H1 (cell line): Measurements from ENCODE around the gene SGCD. TPM values are rescaled to one million over a fixed set of nuclear protein-coding genes. Genes with fewer than 3 reads are reported as not detected.

Experiments
- CTCF ChIA-PET: fragments of 300-600 bp; sonication (Branson Sonifier 250); formaldehyde crosslinking; loops from one replicate; lab custom pipeline; 2021; ENCODE audit not compliant: partially characterized antibody; lab: Charles Lee
- POLR2A ChIA-PET: fragments of 300-600 bp; sonication (Branson Sonifier 250); formaldehyde crosslinking; loops from one replicate; lab custom pipeline; 2021; ENCODE audit warnings: inconsistent platforms; ENCODE audit not compliant: partially characterized antibody; lab: Charles Lee
- DNase-seq, 2 experiments: peaks; one replicate each; pipeline versions ENCODE4 v3.0.0 to v3.0.0-alpha.2; 2010 to 2022; ENCODE audit warnings: low spot score in 2 of 2, low read depth in 1 of 2, mixed read lengths in 1 of 2
- FAIRE-seq: peaks from 2 replicates; lab custom pipeline; 2011; peaks lifted over from hg19 to GRCh38; lab: Jason Lieb, UNC
- H2AFZ ChIP-seq: 2 replicates; pipeline ENCODE4 v1.8.1; 2012; ENCODE audit warnings: low read length, inconsistent platforms
- H2AK5ac ChIP-seq: 2 replicates; pipeline ENCODE4 v1.6.1; 2013; ENCODE audit warnings: low read depth, low read length
- H2BK120ac ChIP-seq: replicated peaks from 2 replicates; pipeline ENCODE3; 2013; ENCODE audit warnings: low read depth, low read length, inconsistent platforms
- H2BK12ac ChIP-seq: 2 replicates; pipeline ENCODE4 v1.6.1; 2013; ENCODE audit warnings: low read depth, low read length
- H2BK15ac ChIP-seq: 2 replicates; pipeline ENCODE4 v1.6.1; 2013; ENCODE audit warnings: low read length
- H2BK20ac ChIP-seq: 2 replicates; pipeline ENCODE4 v1.6.1; 2013; ENCODE audit warnings: low read length
- H2BK5ac ChIP-seq: 2 replicates; pipeline ENCODE4 v1.6.1; 2013; ENCODE audit warnings: low read depth, low read length
- H3K14ac ChIP-seq: 2 replicates; pipeline ENCODE4 v1.6.1; 2013; ENCODE audit warnings: inconsistent platforms; ENCODE audit not compliant: insufficient read length
- H3K18ac ChIP-seq: 2 replicates; pipeline ENCODE4 v1.6.1; 2013; ENCODE audit warnings: low read length; ENCODE audit errors: extremely low read depth
- H3K23ac ChIP-seq: 2 replicates; pipeline ENCODE4 v1.6.1; 2013; ENCODE audit warnings: inconsistent platforms; ENCODE audit not compliant: insufficient read length
- H3K23me2 ChIP-seq: 2 replicates; pipeline ENCODE4 v1.6.1; 2013; ENCODE audit warnings: low read depth, low read length
- H3K27ac ChIP-seq: 2 replicates; pipeline ENCODE4 v1.6.1; 2011; ENCODE audit warnings: low read depth, low read length, inconsistent platforms
- H3K27me3 ChIP-seq, 4 experiments: replicated peaks in 1 of 4; 1 replicate in 1 of 4; 2 replicates in 3 of 4; pipeline versions ENCODE4 v1.6.1 to v1.8.1; 2011 to 2013; ENCODE audit warnings: low read length in 3 of 4, mild to moderate bottlenecking in 3 of 4, inconsistent platforms in 2 of 4, mixed read lengths in 2 of 4, moderate library complexity in 1 of 4; ENCODE audit not compliant: control insufficient read depth in 3 of 4, insufficient read depth in 3 of 4; ENCODE audit errors: extremely low read depth in 1 of 4
- H3K36me3 ChIP-seq, 4 experiments: 2 replicates each; pipeline versions ENCODE4 v1.6.1 to v1.8.1; 2011 to 2013; ENCODE audit warnings: mild to moderate bottlenecking in 4 of 4, low read length in 3 of 4, moderate library complexity in 2 of 4, control low read depth in 1 of 4, inconsistent platforms in 1 of 4; ENCODE audit not compliant: insufficient read depth in 4 of 4, control insufficient read depth in 2 of 4
- H3K4ac ChIP-seq: replicated peaks from 2 replicates; pipeline ENCODE3; 2013; ENCODE audit warnings: low read length, low read depth, mixed read lengths, inconsistent platforms; ENCODE audit not compliant: insufficient read length
- H3K4me1 ChIP-seq, 4 experiments: replicated peaks in 1 of 4; 1 replicate in 1 of 4; 2 replicates in 3 of 4; pipeline versions ENCODE4 v1.6.1 to v1.8.1; 2011 to 2013; ENCODE audit warnings: low read length in 3 of 4, inconsistent platforms in 2 of 4, mixed read lengths in 1 of 4; ENCODE audit not compliant: insufficient read depth in 4 of 4, control insufficient read depth in 3 of 4
- H3K4me2 ChIP-seq, 2 experiments: 2 replicates each; pipeline versions ENCODE4 v1.6.1 to v1.8.1; 2011 to 2013; ENCODE audit warnings: low read depth in 2 of 2, low read length in 2 of 2, control low read depth in 1 of 2, inconsistent platforms in 1 of 2, mild to moderate bottlenecking in 1 of 2; ENCODE audit not compliant: insufficient read depth in 1 of 2
- H3K4me3 ChIP-seq, 4 experiments: fragments of 200-600, 300-600 bp in 1 of 4; sonication (generic), shearing (Covaris generic), sonication (Bioruptor Twin) in 1 of 4; 2 replicates each; pipeline versions ENCODE4 v1.5.1 to v1.8.1; 2011 to 2016; ENCODE audit warnings: low read length in 4 of 4, low read depth in 3 of 4, control low read depth in 2 of 4, inconsistent platforms in 2 of 4, mild to moderate bottlenecking in 2 of 4, mixed read lengths in 1 of 4, moderate library complexity in 1 of 4; ENCODE audit not compliant: insufficient read depth in 2 of 4; ENCODE audit errors: extremely low read depth in 1 of 4
- H3K56ac ChIP-seq: replicated peaks from 2 replicates; pipeline ENCODE3; 2013; ENCODE audit warnings: low read depth, mild to moderate bottlenecking, mixed read lengths, low read length, inconsistent platforms; ENCODE audit not compliant: insufficient read length
- H3K79me1 ChIP-seq: 2 replicates; pipeline ENCODE4 v1.6.1; 2013; ENCODE audit warnings: low read depth, low read length, control low read depth
- H3K79me2 ChIP-seq, 2 experiments: 2 replicates each; pipeline versions ENCODE4 v1.6.1 to v1.8.1; 2012 to 2013; ENCODE audit warnings: low read length in 2 of 2, mild to moderate bottlenecking in 2 of 2, inconsistent platforms in 1 of 2; ENCODE audit not compliant: insufficient read depth in 2 of 2, control insufficient read depth in 1 of 2
- H3K9ac ChIP-seq, 4 experiments: replicated peaks in 1 of 4; 1 replicate in 1 of 4; 2 replicates in 3 of 4; pipeline versions ENCODE4 v1.6.1 to v1.8.1; 2011 to 2013; ENCODE audit warnings: low read depth in 3 of 4, low read length in 3 of 4, control low read depth in 2 of 4, mild to moderate bottlenecking in 2 of 4, moderate library complexity in 2 of 4, inconsistent platforms in 1 of 4; ENCODE audit errors: extremely low read depth in 1 of 4
- H3K9me3 ChIP-seq, 2 experiments: 2 replicates each; pipeline versions ENCODE4 v1.6.1 to v1.8.1; 2012 to 2013; ENCODE audit warnings: mild to moderate bottlenecking in 2 of 2, moderate library complexity in 2 of 2, control low read depth in 1 of 2, inconsistent platforms in 1 of 2, low read depth in 1 of 2, low read length in 1 of 2, mixed read lengths in 1 of 2; ENCODE audit not compliant: insufficient read depth in 2 of 2
- H4K20me1 ChIP-seq, 2 experiments: replicated peaks in 1 of 2; 2 replicates each; pipeline versions ENCODE3 to v1.8.1; 2011 to 2013; ENCODE audit warnings: inconsistent platforms in 2 of 2, low read length in 2 of 2, mild to moderate bottlenecking in 1 of 2; ENCODE audit not compliant: insufficient read depth in 2 of 2, control insufficient read depth in 1 of 2
- H4K5ac ChIP-seq: 2 replicates; pipeline ENCODE4 v1.6.1; 2013; ENCODE audit warnings: low read length, low read depth, mixed read lengths, inconsistent platforms; ENCODE audit not compliant: insufficient read length
- H4K8ac ChIP-seq: 2 replicates; pipeline ENCODE4 v1.8.0; 2013; ENCODE audit warnings: mild to moderate bottlenecking, moderate library complexity, low read length, inconsistent platforms; ENCODE audit not compliant: insufficient read depth; ENCODE audit errors: extremely low read depth
- H4K91ac ChIP-seq: replicated peaks from 2 replicates; pipeline ENCODE3; 2013; ENCODE audit warnings: low read length, mixed read lengths, inconsistent platforms; ENCODE audit not compliant: insufficient read length
- FOSL1 ChIP-seq: IDR thresholded peaks from 2 replicates; pipeline ENCODE4 v1.6.1; 2011; ENCODE audit warnings: mild to moderate bottlenecking, low read depth, low read length, moderate library complexity; ENCODE audit not compliant: insufficient read depth
- GABPA ChIP-seq: IDR thresholded peaks from 2 replicates; pipeline ENCODE4 v1.6.1; 2011; ENCODE audit warnings: mild to moderate bottlenecking, low read length, moderate library complexity, borderline replicate concordance; ENCODE audit not compliant: insufficient read depth
- GTF2F1 ChIP-seq: IDR thresholded peaks from 2 replicates; pipeline ENCODE4 v1.6.1; 2012; ENCODE audit warnings: low read depth, low read length, improper control_type of control experiment, borderline replicate concordance
- WGBS, 2 experiments: shearing (Covaris generic) in 1 of 2; methylation state at CpG; one replicate each; pipeline versions ENCODE4 v1.1.6 to v1.1.7; 2013 to 2015; ENCODE audit warnings: low lambda C conversion rate in 2 of 2, mixed read lengths in 2 of 2, inconsistent platforms in 1 of 2, low coverage in 1 of 2, missing lambda C conversion rate in 1 of 2; ENCODE audit not compliant: insufficient replicate concordance in 2 of 2, insufficient coverage in 1 of 2, insufficient read length in 1 of 2; ENCODE audit errors: extremely low coverage in 1 of 2, missing lambda C conversion rate in 1 of 2; 5-methylcytosine and 5-hydroxymethylcytosine counted together
- polyA plus RNA-seq, 7 experiments: library from polyadenylated mRNA; depleted of rRNA in 3 of 7; stranded (reverse) in 5 of 7; unstranded in 2 of 7; fragments of >200 nt in 5 of 7; fragments of 200-250 nt in 2 of 7; gene quantifications; 1 replicate in 5 of 7; 2 replicates in 1 of 7; 4 replicates in 1 of 7; pipeline versions ENCODE4 v1.2.1 to v1.2.3, GENCODE V29; 2011 to 2013; ENCODE audit warnings: missing spikeins in 2 of 7, mixed read lengths in 2 of 7
- total RNA-seq: library from RNA; stranded (reverse); fragmentation: NEBNext Ultra II Directional; extraction: Animal tissue kit (Norgen Biotek cat#: 25700); gene quantifications from 2 replicates; pipeline ENCODE4 v1.2.1, GENCODE V29; 2021

Gene SGCD
- total and polyA plus RNA-seq, 2 of the 8 experiments (the other 6 are each of a cell fraction or from before 2014, with no cell fraction given), result 0.04 to 0.08 TPM

GRCh38 chr5:156435101-156435500 is 108.1 kb downstream of the SGCD start:
- Histone ChIP-seq H3K4me2 (no peak overlapping the region), H2BK120ac (no peak overlapping the region), H3K79me2 (no peaks in the 10 kb centered on the region), H4K91ac (no peak overlapping the region), H3K27ac (no peak overlapping the region), H3K23me2 (no peaks in the 10 kb centered on the region), H2AFZ (no peak overlapping the region), H3K56ac (no peak overlapping the region), H3K4me1 (no peaks in the 10 kb centered on the region), H3K79me1 (no peaks in the 10 kb centered on the region), H4K20me1 (no peaks in the 10 kb centered on the region), H3K9me3 (no peaks in the 10 kb centered on the region), H2BK12ac (no peak overlapping the region), H2AK5ac (no peak overlapping the region), H3K9ac (no peak overlapping the region), H3K4ac (no peak overlapping the region), H4K5ac (no peak overlapping the region), H3K27me3 (no peaks in the 10 kb centered on the region), H3K4me3 (no peak overlapping the region), H2BK15ac (no peak overlapping the region), H4K8ac (no peak overlapping the region), H2BK20ac (no peak overlapping the region), H3K18ac (no peak overlapping the region), H3K14ac (no peak overlapping the region), H3K23ac (no peak overlapping the region), H2BK5ac (no peak overlapping the region), H3K36me3 (no peaks in the 10 kb centered on the region)
- WGBS, 2 experiments, result 94% methylated on average over 3 of the region's 3 CpGs; no CpG with 5 or more reads in 1 of the 2 experiments
- FAIRE-seq, result no peak
- DNase-seq, result no peak
- ChIA-PET POLR2A (no interaction called here), CTCF (no interaction called here)
- no peak for TF ChIP-seq GTF2F1
- no peak for TF ChIP-seq FOSL1
- TF ChIP-seq GABPA, result no peak
